HG02981 (cell line): ENCODE measurements around the gene TTC3.
"Not testable (repeated sequence)": the region's sequence is repeated elsewhere in the genome, so short reads cannot be mapped to it uniquely, and the experiment has no call there.

ENCODE experiments used
- ATAC-seq: cut with Tn5 transposase; IDR thresholded peaks from one replicate; pipeline ENCODE4 v1.9.1; 2021; ENCODE audit warnings: mild to moderate bottlenecking, moderate library complexity; ENCODE audit not compliant: unreplicated experiment

TTC3 gene

GRCh38 chr21:37220981-37221664, 148.1 kb downstream of the TTC3 start:
- peak; percentile 69 for ATAC-seq

GRCh38 chr21:37222248-37222647, 149.2 kb downstream of the TTC3 start:
- not testable (repeated sequence) for ATAC-seq

DNA sequence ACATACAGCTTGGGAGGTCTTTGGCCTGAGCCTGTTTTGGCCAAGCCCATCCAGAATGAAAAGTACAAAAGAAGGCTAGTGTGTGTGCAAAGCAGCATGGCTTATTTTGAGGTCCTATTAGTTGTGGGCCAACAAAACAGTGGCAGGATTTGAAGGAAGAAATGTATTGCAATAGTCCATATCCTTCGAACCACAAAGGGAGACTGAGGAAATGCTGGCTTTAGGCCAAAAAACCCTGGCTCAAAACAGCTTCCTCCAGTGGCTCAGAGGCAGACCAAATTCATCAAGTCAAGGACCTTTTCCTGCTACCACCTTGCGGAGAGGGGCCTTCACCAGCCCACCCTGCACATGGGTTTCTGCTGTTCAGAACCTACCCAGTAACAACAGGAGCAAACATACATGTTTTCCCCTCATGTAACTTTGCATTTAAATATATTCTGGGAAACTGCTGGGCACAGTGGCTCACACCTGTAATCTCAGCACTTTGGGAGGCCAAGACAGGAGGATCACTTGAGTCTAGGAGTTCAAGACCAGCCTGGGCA, 150.8 kb downstream of the TTC3 start:
- no peak for ATAC-seq

DNA sequence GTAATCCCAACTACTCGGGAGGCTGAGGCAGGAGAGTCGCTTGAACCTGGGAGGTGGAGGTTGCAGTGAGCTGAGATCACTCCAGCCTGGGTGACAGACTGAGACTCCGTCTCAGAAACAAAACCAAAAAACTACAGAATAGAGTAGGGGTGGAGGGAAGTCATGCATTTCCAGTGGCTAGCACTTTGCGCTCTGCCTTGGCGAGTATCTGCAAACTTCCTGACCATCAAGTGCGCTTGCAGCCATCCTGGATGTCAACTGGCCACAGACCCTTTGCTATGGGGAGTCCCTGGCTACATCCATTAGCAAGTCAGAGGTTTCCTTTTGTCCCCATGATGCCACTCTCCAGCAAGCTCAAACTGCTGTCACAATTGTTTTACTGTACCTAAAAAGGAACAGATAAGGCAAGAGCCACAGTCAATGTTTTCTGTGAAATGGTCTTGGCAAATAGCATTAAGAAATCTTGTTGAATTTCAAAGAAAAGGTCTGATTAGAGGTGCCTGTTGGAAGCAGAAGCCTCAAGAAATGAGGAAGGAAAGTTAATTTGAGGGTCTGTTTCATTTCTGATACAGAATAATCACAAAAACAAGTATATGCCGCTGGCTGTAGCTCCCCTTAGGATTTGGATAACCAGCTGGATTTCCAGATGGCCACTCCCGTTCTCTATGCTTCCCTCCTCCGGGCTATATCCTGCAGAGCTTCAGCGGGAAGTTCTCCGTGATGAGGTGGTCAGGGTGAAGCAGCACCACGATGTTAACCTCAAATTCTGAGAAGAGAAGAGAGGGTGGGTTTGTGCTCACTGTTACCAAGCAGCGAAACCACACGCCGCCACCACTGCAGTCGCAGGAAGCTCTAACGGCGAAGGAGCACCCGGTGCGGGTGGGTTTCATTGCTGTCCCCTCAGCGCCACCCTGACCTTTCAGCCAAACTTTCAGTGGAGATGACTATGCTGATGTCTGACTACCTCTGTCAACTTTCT, 152.1 kb downstream of the TTC3 start:
- ATAC-seq: no peak

GRCh38 chr21:37226041-37226920, 153.2 kb downstream of the TTC3 start:
- ATAC-seq: no peak

DNA sequence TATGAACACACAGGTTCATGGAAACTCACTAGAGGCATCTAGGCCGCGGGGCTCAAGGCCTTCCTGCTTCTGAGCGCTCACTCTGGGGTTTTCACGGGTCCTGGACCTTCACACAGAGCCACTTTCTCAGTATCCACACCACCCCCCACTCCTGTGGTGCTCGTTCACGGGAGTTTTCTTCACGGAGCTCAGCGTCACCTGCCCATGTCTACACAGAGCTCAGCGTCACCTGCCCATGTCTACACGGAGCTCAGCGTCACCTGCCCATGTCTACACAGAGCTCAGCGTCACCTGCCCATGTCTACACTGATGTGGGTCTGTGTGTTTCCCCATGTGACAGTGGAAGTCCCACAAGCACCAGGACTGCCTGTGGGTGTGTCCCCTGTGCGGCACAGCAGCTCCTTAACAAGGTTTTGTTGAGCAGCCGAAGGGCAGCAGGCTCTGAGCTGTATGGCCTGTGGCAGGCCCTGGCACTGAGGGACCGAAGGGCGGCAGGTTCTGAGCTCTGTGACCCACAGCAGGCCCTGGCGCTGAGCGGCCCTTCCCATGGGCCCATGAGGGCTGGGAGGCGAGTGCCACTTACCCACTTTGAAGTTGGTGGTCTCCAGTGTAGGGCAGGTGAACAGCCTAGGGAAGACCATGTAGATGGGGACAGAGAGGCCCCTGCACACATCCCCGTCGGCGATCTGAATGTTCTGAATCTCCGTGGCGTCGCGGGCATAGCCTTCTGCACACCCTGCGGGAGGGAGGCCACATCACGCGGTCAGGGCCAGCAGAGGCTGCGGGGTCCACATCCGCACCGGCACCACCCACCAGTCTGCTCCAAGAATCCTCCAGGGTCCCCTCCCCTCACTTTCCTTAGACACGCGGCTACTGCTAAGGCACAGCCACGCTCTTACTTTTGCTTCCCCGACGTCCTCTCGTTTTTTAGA, 154.3 kb downstream of the TTC3 start:
- ATAC-seq: no peak

- no peak for ATAC-seq
These were observed 154.9 kb downstream of the TTC3 start for GRCh38 chr21:37228003-37228400.

DNA sequence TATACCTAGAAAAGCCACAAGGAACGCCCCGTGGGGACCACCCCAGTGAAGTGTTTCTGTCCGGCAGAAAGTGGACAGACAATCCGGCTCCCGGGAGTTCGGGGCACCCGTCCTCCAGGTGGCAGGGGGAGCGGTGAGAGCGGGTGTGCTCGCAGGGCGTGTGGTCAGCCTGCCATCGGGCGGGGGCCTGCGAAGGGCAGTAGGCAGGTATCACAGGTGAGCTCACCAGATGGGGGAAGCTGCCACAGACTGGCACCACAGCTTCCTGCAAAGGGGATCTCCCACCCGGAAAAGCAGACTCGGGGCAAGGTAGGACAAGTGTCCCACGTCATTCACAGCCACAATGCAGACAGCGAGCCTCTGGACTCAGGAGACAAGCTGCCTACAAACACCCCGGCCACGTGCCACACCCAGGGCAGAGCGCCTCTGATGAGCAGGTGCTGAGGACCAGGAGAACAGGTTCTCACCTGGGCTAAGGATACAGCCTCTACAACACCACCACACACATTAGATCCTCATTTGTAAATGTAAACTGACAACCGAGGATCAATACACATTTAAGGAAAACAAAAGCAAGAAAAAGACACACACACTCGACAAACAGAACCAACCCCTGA, 157.7 kb downstream of the TTC3 start:
- ATAC-seq: no peak

- no peak for ATAC-seq
These were observed 158.2 kb downstream of the TTC3 start for GRCh38 chr21:37231249-37231645.

- no peak for ATAC-seq
These were observed 158.6 kb downstream of the TTC3 start for GRCh38 chr21:37231671-37232070.

DNA sequence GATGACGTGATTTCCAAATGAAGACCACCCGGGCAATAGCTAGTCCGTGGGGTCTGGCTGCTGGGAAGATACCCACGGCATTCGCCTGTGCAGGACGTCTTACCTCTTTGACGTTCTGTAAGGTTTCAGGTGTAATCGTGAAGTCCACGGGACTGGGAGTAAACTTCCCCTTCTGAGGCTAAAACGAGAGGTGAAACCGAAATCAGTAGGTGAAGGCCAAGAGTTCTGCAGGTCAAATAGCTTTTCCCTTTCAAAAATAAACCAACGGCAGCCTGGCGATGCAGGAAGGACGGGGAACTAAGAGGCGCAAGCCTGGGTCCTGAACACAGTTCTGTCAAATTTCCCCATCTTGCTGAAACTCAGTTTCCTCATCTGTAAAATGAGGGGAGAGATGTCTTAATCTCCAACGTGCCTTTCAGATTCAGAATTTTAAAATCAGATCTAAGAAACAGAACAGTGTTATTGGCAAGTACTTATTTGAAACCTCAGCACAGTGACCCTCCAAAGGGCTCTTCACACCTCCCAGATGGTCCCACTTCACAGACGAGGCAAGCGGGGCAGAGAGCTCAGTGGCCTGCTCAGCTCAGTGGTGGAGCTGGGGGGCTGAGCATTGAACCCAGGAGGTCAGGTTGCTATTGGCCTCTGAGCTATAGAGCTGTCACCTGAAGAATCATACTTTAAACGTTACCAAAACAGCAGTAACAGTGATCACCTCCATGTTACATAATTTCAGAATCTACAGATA, 159.4 kb downstream of the TTC3 start:
- no peak for ATAC-seq

DNA sequence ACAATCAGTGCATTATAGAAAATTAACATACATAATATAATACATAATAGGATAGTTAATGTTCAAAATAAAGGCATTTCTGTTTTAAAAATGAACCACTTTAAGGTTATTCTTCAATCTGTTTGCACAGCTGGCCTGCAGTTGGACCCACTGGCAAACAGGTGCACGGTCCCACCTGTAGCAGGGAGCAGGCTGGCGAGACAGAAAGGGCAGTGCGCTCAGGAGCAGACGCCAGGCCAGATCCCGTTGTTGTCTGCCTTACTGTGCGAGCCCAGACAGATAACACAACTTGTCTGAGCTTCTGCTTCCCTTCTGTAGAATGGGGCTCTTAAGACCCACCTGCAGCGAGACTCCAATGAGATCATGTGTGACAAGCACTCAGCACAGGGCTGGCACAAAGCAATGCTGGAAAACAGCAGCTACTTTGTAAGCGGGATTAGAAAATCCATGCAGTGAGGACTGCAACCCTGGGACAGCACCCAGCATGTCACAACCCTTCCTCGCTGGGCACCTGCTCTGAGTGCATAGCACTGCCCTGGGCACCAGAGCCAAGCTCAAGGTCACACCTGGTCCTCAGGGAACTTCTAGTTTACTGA, 160.6 kb downstream of the TTC3 start:
- no peak for ATAC-seq

GRCh38 chr21:37237346-37237745, 164.3 kb downstream of the TTC3 start:
- ATAC-seq: no peak

DNA sequence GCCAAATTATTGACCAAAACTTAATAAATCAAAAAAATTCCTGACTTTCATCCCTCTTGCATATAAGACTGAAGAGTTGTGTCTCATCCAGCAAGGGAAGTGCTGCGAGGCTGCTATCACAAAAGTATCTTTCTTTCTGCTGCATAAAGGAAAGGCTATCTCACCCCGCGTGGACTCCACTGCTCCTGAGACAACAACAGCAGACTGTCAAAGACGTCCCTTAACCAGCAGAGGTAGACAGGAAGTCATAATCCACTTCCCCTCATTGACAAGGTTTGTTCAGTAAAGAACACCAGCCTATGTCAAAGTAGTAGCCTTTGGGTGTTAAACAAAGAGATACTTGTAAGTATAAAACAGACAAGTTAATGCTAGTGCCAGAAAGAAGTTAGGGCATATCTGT, 164.7 kb downstream of the TTC3 start:
- no peak for ATAC-seq

GRCh38 chr21:37240978-37241377, 167.9 kb downstream of the TTC3 start:
- no peak for ATAC-seq

GRCh38 chr21:37241426-37241825, 168.4 kb downstream of the TTC3 start:
- ATAC-seq: no peak

DNA sequence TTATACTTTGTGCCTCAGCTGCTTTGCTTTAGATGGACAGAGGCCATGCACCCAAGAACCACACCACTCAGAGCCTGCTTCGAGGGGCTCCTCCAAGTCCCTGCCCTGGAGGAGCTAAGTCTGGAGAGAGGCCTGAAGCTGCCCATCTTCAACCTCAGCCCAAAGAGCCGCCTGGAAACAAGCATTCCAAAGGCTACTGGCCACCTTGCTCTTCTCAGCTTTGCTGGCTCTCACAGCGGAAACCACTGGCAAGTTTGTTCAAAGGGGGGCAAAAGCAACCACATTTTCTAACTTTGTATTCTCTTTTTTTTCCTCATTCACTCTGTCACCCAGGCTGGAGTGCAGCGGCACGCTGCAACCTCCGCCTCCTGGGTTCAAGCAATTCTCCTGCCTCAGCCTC, 170.9 kb downstream of the TTC3 start:
- no peak for ATAC-seq

DNA sequence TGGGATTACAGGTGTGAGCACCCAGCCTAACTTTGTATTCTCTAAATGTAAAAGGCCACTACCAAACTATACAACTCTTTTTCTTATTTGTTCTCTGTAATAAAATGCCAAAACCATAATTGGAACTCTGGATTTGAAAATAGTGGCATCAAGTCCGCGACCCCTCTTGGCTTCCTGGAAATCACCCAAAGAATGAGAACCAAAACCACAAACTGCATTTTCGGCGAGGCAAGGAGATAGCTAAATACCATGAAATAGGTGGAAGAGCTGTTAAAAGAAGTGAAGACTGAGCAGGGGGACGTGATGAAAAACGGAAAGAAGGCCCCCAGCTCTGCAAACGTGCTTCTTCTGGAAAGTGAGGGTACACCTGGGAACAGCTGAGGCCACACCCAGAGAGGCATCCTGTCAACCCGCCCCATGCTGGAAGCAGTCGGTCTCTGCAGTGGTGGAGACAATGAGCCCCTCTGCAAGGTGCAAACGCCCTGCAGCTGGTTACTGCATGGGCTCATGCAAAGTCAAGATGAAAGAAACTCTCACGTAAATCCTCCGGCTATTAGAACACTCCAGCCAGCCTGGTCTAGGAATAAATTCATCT, 171.5 kb downstream of the TTC3 start:
- no peak for ATAC-seq
